Fibroblast of villous mesenchyme (primary cell): ENCODE data around the gene PABPN1L. TPM values are rescaled to one million over a fixed set of nuclear protein-coding genes. Genes with fewer than 3 reads are reported as not detected.

Experiments used
- DNase-seq: peaks from one replicate; pipeline ENCODE4 v3.0.0-alpha.2; 2010; ENCODE audit warnings: low read depth
- H3K4me3 ChIP-seq: 2 replicates; pipeline ENCODE4 v1.5.1; 2011; ENCODE audit warnings: low read depth, mild to moderate bottlenecking, low read length
- total RNA-seq: library from RNA; depleted of rRNA; stranded (reverse); fragments of >200 nt; gene quantifications from 2 replicates; pipeline ENCODE4 v1.2.3, GENCODE V29; 2012
- TF ChIP-seq, protein P1 (sequence below): IDR thresholded peaks from 2 replicates; pipeline ENCODE4 v1.5.1; 2012; ENCODE audit warnings: low read depth, mild to moderate bottlenecking, low read length; ENCODE audit not compliant: insufficient read depth

The PABPN1L gene
- total RNA-seq, 1 donor = not detected

- no peak overlapping the region for H3K4me3 ChIP-seq
- DNase-seq = no peak
- TF ChIP-seq, protein P1, sequence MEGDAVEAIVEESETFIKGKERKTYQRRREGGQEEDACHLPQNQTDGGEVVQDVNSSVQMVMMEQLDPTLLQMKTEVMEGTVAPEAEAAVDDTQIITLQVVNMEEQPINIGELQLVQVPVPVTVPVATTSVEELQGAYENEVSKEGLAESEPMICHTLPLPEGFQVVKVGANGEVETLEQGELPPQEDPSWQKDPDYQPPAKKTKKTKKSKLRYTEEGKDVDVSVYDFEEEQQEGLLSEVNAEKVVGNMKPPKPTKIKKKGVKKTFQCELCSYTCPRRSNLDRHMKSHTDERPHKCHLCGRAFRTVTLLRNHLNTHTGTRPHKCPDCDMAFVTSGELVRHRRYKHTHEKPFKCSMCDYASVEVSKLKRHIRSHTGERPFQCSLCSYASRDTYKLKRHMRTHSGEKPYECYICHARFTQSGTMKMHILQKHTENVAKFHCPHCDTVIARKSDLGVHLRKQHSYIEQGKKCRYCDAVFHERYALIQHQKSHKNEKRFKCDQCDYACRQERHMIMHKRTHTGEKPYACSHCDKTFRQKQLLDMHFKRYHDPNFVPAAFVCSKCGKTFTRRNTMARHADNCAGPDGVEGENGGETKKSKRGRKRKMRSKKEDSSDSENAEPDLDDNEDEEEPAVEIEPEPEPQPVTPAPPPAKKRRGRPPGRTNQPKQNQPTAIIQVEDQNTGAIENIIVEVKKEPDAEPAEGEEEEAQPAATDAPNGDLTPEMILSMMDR = no peak
These were observed 30.6 kb downstream of the PABPN1L start for GRCh38 chr16:88835818-88836217.

DNA sequence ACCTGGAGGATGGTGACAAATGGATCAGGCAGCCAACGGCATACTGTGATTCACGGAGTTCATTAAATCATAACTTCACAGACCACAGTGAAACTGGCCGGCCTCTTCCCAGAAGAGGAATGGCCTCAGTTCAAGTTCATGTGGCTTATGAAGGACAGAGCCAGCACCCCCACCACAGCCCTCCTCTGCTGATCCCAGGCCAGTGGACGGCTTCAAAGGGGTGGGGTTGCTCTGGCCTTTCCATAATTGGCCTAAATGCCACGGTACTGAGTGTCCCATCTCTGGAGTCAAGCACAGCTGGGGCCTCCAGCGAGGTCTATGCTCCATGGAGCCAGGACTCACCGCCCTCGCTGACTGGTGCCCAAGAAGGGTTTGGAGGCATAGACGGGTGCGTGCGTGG is 31.1 kb downstream of the PABPN1L start:
- DNase-seq = no peak
- H3K4me3 ChIP-seq = no peak overlapping the region
- TF ChIP-seq, protein P1 = no peak

DNA sequence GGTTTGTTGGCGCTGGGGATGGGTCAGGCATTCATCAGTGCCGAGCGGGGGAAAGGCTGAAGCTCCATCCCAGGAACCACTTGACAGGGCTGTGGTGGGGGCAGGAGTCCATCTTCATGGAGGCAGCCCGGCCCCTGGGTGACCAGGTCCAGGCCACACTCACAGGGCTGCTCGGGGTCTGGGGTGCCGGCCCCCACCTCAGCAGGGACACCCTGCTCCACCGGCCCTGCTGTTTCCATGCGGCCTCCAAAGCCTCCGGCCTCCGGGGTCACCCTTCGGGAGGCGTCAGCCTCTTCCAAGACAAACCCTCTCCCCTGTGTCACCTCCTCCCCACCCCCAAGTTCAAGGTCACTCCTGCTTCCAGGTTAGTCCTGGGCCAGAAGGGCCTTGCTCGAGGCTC is 31.8 kb downstream of the PABPN1L start:
- TF ChIP-seq, protein P1 = no peak
- no peak overlapping the region for H3K4me3 ChIP-seq
- no peak for DNase-seq

DNA sequence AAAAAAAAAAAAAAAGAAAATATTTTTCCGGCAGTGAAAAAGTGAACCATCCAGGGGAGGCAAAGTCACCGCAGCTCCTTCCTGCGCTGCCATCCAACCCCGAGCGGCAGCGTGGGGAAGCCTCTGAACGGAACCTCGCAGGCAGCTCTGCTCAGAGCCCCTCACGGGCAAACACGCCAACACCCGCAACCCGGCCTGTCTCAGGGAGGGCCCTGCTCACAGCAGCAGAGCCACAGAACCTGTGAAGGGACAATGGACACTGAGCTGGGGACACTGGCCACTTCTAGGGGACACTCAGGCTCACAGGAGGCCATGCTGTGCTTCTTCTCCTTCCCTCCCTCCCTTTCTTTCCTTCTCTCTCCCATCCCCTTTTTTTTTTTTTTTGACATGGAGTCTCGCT is 33.4 kb downstream of the PABPN1L start:
- TF ChIP-seq, protein P1 = no peak
- no peak overlapping the region for H3K4me3 ChIP-seq
- no peak for DNase-seq

- no peak for DNase-seq
These were observed 34.6 kb downstream of the PABPN1L start for GRCh38 chr16:88831838-88832237.

DNA sequence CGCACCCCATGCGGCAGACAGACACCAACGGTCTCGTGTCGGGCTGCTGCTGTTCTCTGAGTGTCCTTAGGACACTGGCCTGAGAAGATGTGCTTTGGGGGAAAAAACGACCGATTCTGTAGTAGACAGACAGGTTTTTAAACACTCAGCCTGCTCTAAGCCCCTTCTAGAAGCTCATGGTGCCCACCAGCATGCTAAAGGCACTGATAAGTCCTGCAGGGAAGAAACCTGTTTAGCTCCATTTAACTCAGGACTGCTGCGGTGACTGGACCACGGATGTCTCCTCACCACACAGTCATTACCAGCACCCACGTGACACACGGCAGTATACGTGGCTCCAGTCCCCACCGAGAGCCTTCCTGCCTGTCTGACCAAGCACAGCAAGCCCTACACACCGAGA is 35.7 kb downstream of the PABPN1L start:
- no peak for DNase-seq
- TF ChIP-seq, protein P1 = no peak
- no peak overlapping the region for H3K4me3 ChIP-seq

More at GRCh38 chr16:88831838-88832237, 34.6 kb downstream of the PABPN1L start:
- TF ChIP-seq, protein P1 = no peak
- H3K4me3 ChIP-seq = no peak overlapping the region

- DNase-seq = peak; percentile 75
- TF ChIP-seq, protein P1 = no peak
- H3K4me3 ChIP-seq = no peak overlapping the region
These were observed 36.2 kb downstream of the PABPN1L start for GRCh38 chr16:88830258-88830657.
